K562 (cell line): ENCODE data around the gene SGCG. TPM values are rescaled to one million over a fixed set of nuclear protein-coding genes. Genes with fewer than 3 reads are reported as not detected.

Experiments used
- ATAC-seq: fragments of 200-7000 bp; cut with Tn5 transposase; 3 replicates; pipeline ENCODE4 v1.9.1; 2020; ENCODE audit warnings: moderate library complexity
- BruUV-seq: library from RNA; stranded (reverse); fragments of 400-500 nt; replicated peaks from 2 replicates; lab custom pipeline; 2021; lab: Mats Ljungman, UMichigan
- CTCF ChIA-PET: fragments of 300-600 bp; formaldehyde crosslinking; extraction: SDS; loops from one replicate; lab custom pipeline; 2021; ENCODE audit warnings: low intra/inter-chr PET ratio; lab: Yijun Ruan, JAX
- POLR2A ChIA-PET: fragments of 300-600, 350-650 bp; sonication (Branson Sonifier 250); formaldehyde crosslinking; extraction: SDS; loops from one replicate; lab custom pipeline; 2021; ENCODE audit warnings: antibody characterized with exemption, inconsistent platforms; lab: Yijun Ruan, JAX
- DNase-seq, 4 experiments: peaks; one replicate each; pipeline versions ENCODE4 v3.0.0 to v3.0.0-alpha.2; 2011 to 2018; ENCODE audit warnings: low spot score in 3 of 4, mixed read lengths in 3 of 4; ENCODE audit errors: extremely low read depth in 1 of 4
- FAIRE-seq: peaks from 2 replicates; lab custom pipeline; 2011; peaks lifted over from hg19 to GRCh38; lab: Jason Lieb, UNC
- H2AFZ ChIP-seq: 2 replicates; pipeline ENCODE4 v1.6.0; 2011; ENCODE audit warnings: low read depth, low read length, control low read depth, inconsistent platforms
- H3K27ac ChIP-seq: fragments of 200-600 bp; 3 replicates; pipeline ENCODE4 v1.8.0; 2011; ENCODE audit warnings: low read depth, mild to moderate bottlenecking, control low read depth, inconsistent platforms, low read length, moderate library complexity, mixed read lengths; ENCODE audit errors: extremely low read depth
- H3K27me3 ChIP-seq, 2 experiments: fragments of 300-600 bp in 1 of 2; 2 replicates in 1 of 2; 3 replicates in 1 of 2; pipeline versions ENCODE4 v1.6.0 to v1.8.0; 2011; ENCODE audit warnings: inconsistent platforms in 2 of 2, low read length in 2 of 2, mild to moderate bottlenecking in 1 of 2, mixed read lengths in 1 of 2, moderate library complexity in 1 of 2; ENCODE audit not compliant: control insufficient read depth in 2 of 2, insufficient read depth in 2 of 2
- H3K36me3 ChIP-seq: fragments of 300-600 bp; 3 replicates; pipeline ENCODE4 v1.8.0; 2011; ENCODE audit warnings: mild to moderate bottlenecking, low read length, inconsistent platforms; ENCODE audit not compliant: control insufficient read depth, insufficient read depth
- H3K4me1 ChIP-seq, 2 experiments: fragments of 200-600 bp in 1 of 2; replicated peaks in 1 of 2; 2 replicates in 1 of 2; 3 replicates in 1 of 2; pipeline versions ENCODE4 v1.5.1 to v1.8.0; 2011; ENCODE audit warnings: inconsistent platforms in 2 of 2, low read length in 2 of 2, mild to moderate bottlenecking in 1 of 2, mixed read lengths in 1 of 2, moderate library complexity in 1 of 2; ENCODE audit not compliant: control insufficient read depth in 2 of 2, insufficient read depth in 2 of 2
- H3K4me2 ChIP-seq: 2 replicates; pipeline ENCODE4 v1.6.1; 2011; ENCODE audit warnings: low read length, control low read depth, inconsistent platforms, mixed read lengths; ENCODE audit not compliant: insufficient read depth
- H3K4me3 ChIP-seq: fragments of 200-600 bp; sonication (generic), shearing (Covaris generic); 2 replicates; pipeline ENCODE4 v1.5.1; 2016; ENCODE audit warnings: control low read depth, inconsistent platforms
- H3K79me2 ChIP-seq: fragments of 200-600 bp; 3 replicates; pipeline ENCODE4 v1.8.0; 2011; ENCODE audit warnings: low read length, inconsistent platforms; ENCODE audit not compliant: control insufficient read depth, insufficient read depth
- H3K9ac ChIP-seq, 2 experiments: 2 replicates each; pipeline versions ENCODE4 v1.6.0 to v1.6.1; 2011; ENCODE audit warnings: low read depth in 2 of 2, low read length in 2 of 2, control low read depth in 1 of 2, inconsistent platforms in 1 of 2, mild to moderate bottlenecking in 1 of 2, mixed read lengths in 1 of 2; ENCODE audit not compliant: insufficient read depth in 1 of 2
- H3K9me1 ChIP-seq: one replicate; pipeline ENCODE4 v1.6.0; 2011; ENCODE audit warnings: inconsistent platforms, mild to moderate bottlenecking, low read length, moderate library complexity; ENCODE audit not compliant: control insufficient read depth, insufficient read depth
- H3K9me3 ChIP-seq: replicated peaks from 2 replicates; pipeline ENCODE4 v1.5.1; 2011; ENCODE audit warnings: low read depth, low read length, inconsistent platforms; ENCODE audit not compliant: control insufficient read depth, insufficient read depth
- H4K20me1 ChIP-seq: replicated peaks from 2 replicates; pipeline ENCODE4 v1.6.1; 2011; ENCODE audit warnings: low read length, inconsistent platforms, mixed read lengths; ENCODE audit not compliant: control insufficient read depth, insufficient read depth
- HMG20A ChIP-seq: fragments of 450-650 bp; formaldehyde crosslinking; conservative IDR thresholded peaks from 2 replicates; pipeline ENCODE4 v1.4.0; 2020; ENCODE audit warnings: mild to moderate bottlenecking, mixed read lengths
- NFYB ChIP-seq: IDR thresholded peaks from 2 replicates; pipeline ENCODE4 v1.6.1; 2011; ENCODE audit warnings: mild to moderate bottlenecking, moderate library complexity; ENCODE audit not compliant: insufficient read length; ENCODE audit errors: extremely low read depth
- RFX1 ChIP-seq: fragments of 450-650 bp; IDR thresholded peaks from 2 replicates; pipeline ENCODE4 v1.6.1; 2016; ENCODE audit warnings: mild to moderate bottlenecking, moderate library complexity
- TRIM24 ChIP-seq, 2 experiments: fragments of 450-650 bp; IDR thresholded peaks; 2 replicates each; pipeline ENCODE4 v1.6.1; 2016
- WGBS: fragments of 100-300 bp; shearing (Covaris generic); methylation state at CpG from one replicate; pipeline ENCODE4 v1.1.6; 2016; ENCODE audit warnings: low coverage, mixed read lengths; ENCODE audit not compliant: insufficient coverage; ENCODE audit errors: missing lambda C conversion rate; 5-methylcytosine and 5-hydroxymethylcytosine counted together
- in situ Hi-C: fragments of 300-500 bp; cut with MboI; formaldehyde crosslinking; loops from 4 replicates; pipeline ENCODE4 v1.15.0; 2018; ENCODE audit warnings: inconsistent platforms, mixed read lengths
- intact Hi-C: fragments of 100-400 bp; cut with micrococcal nuclease; formaldehyde crosslinking; loops from 2 replicates; pipeline ENCODE4 v1.14.2; 2022
- polyA plus RNA-seq, 8 experiments: library from polyadenylated mRNA; depleted of rRNA in 4 of 8; stranded (reverse) in 5 of 8; unstranded in 3 of 8; fragments of >200 nt; fragmentation: Nextera tagmentation in 2 of 8; fragmentation: Illumina TruSeq in 1 of 8; extraction: Ambion mirVana in 2 of 8; extraction: Trizol in 1 of 8; gene quantifications; 2 replicates each; pipeline versions ENCODE4 v1.2.1 to v1.2.3, GENCODE V29; 2011 to 2014; ENCODE audit warnings: inconsistent platforms in 1 of 8, missing spikeins in 1 of 8
- total RNA-seq, 7 experiments: library from RNA; depleted of rRNA in 6 of 7; stranded (reverse); fragments of >200 nt in 6 of 7; fragmentation: Illumina TruSeq in 2 of 7; extraction: Trizol in 2 of 7; gene quantifications; 2 replicates each; pipeline versions ENCODE4 v1.2.1 to v1.2.3, GENCODE V29; 2011 to 2021; ENCODE audit warnings: low replicate concordance in 1 of 7
- TF ChIP-seq, protein P1 (sequence below): fragments of 250-450 bp; sonication (Bioruptor Pico); IDR thresholded peaks from 2 replicates; pipeline ENCODE4 v1.8.0; 2022; ENCODE audit warnings: moderate library complexity, mild to moderate bottlenecking, inconsistent platforms
- TF ChIP-seq, protein P2 (sequence below), 2 experiments: IDR thresholded peaks; 2 replicates each; pipeline ENCODE4 v1.6.1; 2011; ENCODE audit warnings: borderline replicate concordance in 1 of 2, control low read depth in 1 of 2, low read depth in 1 of 2, low read length in 1 of 2, mild to moderate bottlenecking in 1 of 2, mixed read lengths in 1 of 2, moderate library complexity in 1 of 2; ENCODE audit not compliant: insufficient read depth in 1 of 2, insufficient read length in 1 of 2, poor library complexity in 1 of 2, severe bottlenecking in 1 of 2; ENCODE audit errors: extremely low read depth in 1 of 2
- TF ChIP-seq, protein P3 (sequence below): sonication (generic); formaldehyde crosslinking; IDR thresholded peaks from 2 replicates; pipeline ENCODE4 v1.8.0; 2022; ENCODE audit warnings: mild to moderate bottlenecking, missing genetic modification reagents

SGCG gene
- total and polyA plus RNA-seq, 9 of the 15 experiments (the other 6 are each of a cell fraction or from before 2014, with no cell fraction given): 0.04 to 0.44 (median 0.34) TPM

GRCh38 chr13:23183292-23183691 is 2.5 kb downstream of the SGCG start:
- ChIA-PET POLR2A (no interaction called here), CTCF (no interaction called here)
- H3K27me3 ChIP-seq: no peaks in the 10 kb centered on the region; a peak in 2 of 5 replicates
- no peaks in the 10 kb centered on the region for H3K36me3 ChIP-seq
- BruUV-seq: no TSS peak
- no peaks in the 10 kb centered on the region for H3K4me1 ChIP-seq
- no peaks in the 10 kb centered on the region for H3K9me1 ChIP-seq
- no peak overlapping the region for H3K4me3 ChIP-seq
- ATAC-seq (no peak), FAIRE-seq (no peak), DNase-seq (no peak)
- WGBS: 13% methylated on average over 7 of the region's 7 CpGs
- no peaks in the 10 kb centered on the region for H3K79me2 ChIP-seq
- H3K27ac ChIP-seq: no peak overlapping the region
- no peaks in the 10 kb centered on the region for H4K20me1 ChIP-seq
- no peak overlapping the region for H3K4me2 ChIP-seq
- TF ChIP-seq HMG20A (CRISPR knock-in tag): no peak
- no peak for TF ChIP-seq NFYB
- TF ChIP-seq, protein P1, sequence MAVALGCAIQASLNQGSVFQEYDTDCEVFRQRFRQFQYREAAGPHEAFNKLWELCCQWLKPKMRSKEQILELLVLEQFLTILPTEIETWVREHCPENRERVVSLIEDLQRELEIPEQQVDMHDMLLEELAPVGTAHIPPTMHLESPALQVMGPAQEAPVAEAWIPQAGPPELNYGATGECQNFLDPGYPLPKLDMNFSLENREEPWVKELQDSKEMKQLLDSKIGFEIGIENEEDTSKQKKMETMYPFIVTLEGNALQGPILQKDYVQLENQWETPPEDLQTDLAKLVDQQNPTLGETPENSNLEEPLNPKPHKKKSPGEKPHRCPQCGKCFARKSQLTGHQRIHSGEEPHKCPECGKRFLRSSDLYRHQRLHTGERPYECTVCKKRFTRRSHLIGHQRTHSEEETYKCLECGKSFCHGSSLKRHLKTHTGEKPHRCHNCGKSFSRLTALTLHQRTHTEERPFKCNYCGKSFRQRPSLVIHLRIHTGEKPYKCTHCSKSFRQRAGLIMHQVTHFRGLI (CRISPR knock-in tag): no peak
- TF ChIP-seq, protein P2, sequence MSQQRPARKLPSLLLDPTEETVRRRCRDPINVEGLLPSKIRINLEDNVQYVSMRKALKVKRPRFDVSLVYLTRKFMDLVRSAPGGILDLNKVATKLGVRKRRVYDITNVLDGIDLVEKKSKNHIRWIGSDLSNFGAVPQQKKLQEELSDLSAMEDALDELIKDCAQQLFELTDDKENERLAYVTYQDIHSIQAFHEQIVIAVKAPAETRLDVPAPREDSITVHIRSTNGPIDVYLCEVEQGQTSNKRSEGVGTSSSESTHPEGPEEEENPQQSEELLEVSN (IDR thresholded peaks at IDR 0.05; ENCODE audit: borderline replicate concordance in 1 of 2, extremely low read depth in 1 of 2, insufficient read depth in 1 of 2, insufficient read length in 1 of 2, low read depth in 1 of 2, low read length in 1 of 2, poor library complexity in 1 of 2, severe bottlenecking in 1 of 2): no peak
- TF ChIP-seq TRIM24 (IDR thresholded peaks at IDR 0.05): no peak
- no peak for TF ChIP-seq RFX1
- TF ChIP-seq, protein P3, sequence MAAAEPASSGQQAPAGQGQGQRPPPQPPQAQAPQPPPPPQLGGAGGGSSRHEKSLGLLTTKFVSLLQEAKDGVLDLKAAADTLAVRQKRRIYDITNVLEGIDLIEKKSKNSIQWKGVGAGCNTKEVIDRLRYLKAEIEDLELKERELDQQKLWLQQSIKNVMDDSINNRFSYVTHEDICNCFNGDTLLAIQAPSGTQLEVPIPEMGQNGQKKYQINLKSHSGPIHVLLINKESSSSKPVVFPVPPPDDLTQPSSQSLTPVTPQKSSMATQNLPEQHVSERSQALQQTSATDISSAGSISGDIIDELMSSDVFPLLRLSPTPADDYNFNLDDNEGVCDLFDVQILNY (CRISPR knock-in tag): no peak
- no peak overlapping the region for H3K9ac ChIP-seq
- in situ Hi-C loops (no loop called here), intact Hi-C loops (no loop called here)
- no peak overlapping the region for H2AFZ ChIP-seq
- no peaks in the 10 kb centered on the region for H3K9me3 ChIP-seq
